ENCODE data around the gene SUV39H2.

The SUV39H2 gene

DNA sequence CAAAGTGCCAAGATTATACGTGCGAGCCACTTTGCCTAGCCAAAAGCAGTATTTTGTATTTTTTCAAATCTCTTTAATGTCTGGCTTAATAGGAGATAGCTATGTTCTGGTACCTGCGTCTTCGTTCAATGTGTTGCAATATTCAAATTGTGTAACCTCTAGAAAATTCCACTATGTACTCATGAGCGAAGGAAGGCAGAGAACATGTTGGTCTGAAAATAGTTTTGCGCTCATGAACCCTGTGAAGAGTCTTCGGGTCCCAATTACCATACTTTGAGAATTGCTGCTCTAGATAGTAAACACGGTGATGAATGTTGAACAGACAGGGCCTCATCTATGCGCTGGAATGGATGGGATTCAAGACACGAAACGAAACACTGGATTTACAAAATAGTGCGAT is 2.7 kb upstream of the SUV39H2 start:
- no peak for DNase-seq (ENCODE audit: low spot score)
- peaks cover 18% of the 10 kb centered on the region for H3K36me3 ChIP-seq (ENCODE audit: low read depth)
- ATAC-seq (ENCODE audit: low read depth), result no peak
- H3K27ac ChIP-seq (ENCODE audit: poor library complexity, severe bottlenecking), result no peak overlapping the region
- peaks cover 22% of the 10 kb centered on the region for H3K4me1 ChIP-seq (ENCODE audit: insufficient read depth, poor library complexity, severe bottlenecking)
- H3K27me3 ChIP-seq (ENCODE audit: insufficient read depth, poor library complexity, severe bottlenecking), result no peaks in the 10 kb centered on the region
- no peak overlapping the region for H3K4me3 ChIP-seq (ENCODE audit: severe bottlenecking)
- no peaks in the 10 kb centered on the region for H3K9me3 ChIP-seq (ENCODE audit: severe bottlenecking)
- TF ChIP-seq, protein P1, sequence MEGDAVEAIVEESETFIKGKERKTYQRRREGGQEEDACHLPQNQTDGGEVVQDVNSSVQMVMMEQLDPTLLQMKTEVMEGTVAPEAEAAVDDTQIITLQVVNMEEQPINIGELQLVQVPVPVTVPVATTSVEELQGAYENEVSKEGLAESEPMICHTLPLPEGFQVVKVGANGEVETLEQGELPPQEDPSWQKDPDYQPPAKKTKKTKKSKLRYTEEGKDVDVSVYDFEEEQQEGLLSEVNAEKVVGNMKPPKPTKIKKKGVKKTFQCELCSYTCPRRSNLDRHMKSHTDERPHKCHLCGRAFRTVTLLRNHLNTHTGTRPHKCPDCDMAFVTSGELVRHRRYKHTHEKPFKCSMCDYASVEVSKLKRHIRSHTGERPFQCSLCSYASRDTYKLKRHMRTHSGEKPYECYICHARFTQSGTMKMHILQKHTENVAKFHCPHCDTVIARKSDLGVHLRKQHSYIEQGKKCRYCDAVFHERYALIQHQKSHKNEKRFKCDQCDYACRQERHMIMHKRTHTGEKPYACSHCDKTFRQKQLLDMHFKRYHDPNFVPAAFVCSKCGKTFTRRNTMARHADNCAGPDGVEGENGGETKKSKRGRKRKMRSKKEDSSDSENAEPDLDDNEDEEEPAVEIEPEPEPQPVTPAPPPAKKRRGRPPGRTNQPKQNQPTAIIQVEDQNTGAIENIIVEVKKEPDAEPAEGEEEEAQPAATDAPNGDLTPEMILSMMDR (IDR thresholded peaks at IDR 0.05; ENCODE audit: poor library complexity, severe bottlenecking), result no peak

DNA sequence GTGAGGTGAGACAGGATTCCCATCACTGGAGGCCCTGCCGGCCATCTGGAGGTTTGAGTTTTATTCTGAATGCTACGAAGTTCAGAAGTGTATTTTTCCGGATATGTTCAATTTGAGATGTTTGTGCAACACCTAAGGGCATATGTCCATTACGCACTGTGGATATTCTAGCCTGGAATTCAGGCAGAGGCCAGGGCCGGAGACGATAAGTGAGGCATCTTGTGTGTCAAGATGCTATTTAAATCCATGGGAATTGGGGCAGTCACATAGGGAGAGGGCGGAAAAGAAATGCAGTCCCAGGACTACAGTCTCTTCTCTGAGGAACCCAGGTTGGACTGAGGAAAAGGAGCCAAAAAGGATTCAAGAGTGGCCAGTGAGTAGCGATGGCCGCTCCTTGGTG is 1.9 kb upstream of the SUV39H2 start:
- Histone ChIP-seq H3K27ac (ENCODE audit: poor library complexity, severe bottlenecking) (peak overlapping the region; percentile 77), H3K4me3 (ENCODE audit: severe bottlenecking) (peak overlapping the region; percentile 72), H3K36me3 (ENCODE audit: low read depth) (peaks cover 17% of the 10 kb centered on the region), H3K9me3 (ENCODE audit: severe bottlenecking) (no peaks in the 10 kb centered on the region), H3K4me1 (ENCODE audit: insufficient read depth, poor library complexity, severe bottlenecking) (peaks cover 23% of the 10 kb centered on the region), H3K27me3 (ENCODE audit: insufficient read depth, poor library complexity, severe bottlenecking) (no peaks in the 10 kb centered on the region)
- no peak for ATAC-seq (ENCODE audit: low read depth)
- no peak for DNase-seq (ENCODE audit: low spot score)
- TF ChIP-seq, protein P1 (IDR thresholded peaks at IDR 0.05; ENCODE audit: poor library complexity, severe bottlenecking), result no peak

DNA sequence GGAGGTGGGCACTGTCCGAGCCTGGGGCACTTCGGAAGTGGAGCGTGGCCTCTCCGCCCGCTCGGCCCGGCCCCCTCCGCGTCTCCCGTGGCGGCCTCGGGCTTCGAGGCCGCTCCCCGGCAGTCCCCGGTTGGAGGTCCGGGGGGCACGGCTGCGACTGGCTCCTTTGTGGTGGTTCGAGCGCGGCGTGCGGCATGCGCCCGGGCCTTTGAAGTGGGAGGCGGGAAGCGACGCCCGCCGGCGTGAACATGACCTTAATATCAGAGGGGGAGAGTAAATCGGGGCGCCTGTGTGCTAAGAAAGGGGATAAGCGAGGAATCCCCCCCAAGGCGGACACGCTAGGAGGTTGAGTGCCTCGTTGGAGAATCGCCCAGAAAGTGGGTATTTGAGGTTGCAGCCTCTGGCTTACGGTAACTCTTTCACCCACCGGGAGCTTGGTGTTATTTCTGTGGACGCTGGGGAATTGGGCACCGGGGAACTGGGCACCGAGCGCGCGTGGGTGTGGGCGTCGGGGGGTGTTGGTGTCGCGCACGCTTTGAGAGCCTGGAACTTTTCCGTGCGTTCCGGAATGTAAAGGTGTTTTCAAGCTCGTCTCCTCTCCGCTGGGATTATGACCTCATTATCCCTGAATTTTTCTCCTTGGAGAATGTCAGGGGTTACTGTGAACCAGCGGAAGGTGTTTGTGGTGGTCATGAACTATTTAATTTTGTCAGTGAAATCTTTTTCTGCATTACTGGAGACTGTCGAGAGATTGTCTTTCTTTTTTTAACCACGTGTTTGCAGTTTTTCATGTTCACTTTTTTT is 660 bp downstream of the SUV39H2 start:
- Histone ChIP-seq H3K4me3 (ENCODE audit: severe bottlenecking) (peak overlapping the region; percentile 72), H3K36me3 (ENCODE audit: low read depth) (peaks cover 21% of the 10 kb centered on the region), H3K4me1 (ENCODE audit: insufficient read depth, poor library complexity, severe bottlenecking) (peaks cover 15% of the 10 kb centered on the region), H3K27ac (ENCODE audit: poor library complexity, severe bottlenecking) (peak overlapping the region; percentile 77), H3K27me3 (ENCODE audit: insufficient read depth, poor library complexity, severe bottlenecking) (no peaks in the 10 kb centered on the region), H3K9me3 (ENCODE audit: severe bottlenecking) (no peaks in the 10 kb centered on the region)
- DNase-seq (ENCODE audit: low spot score), result no peak
- no peak for ATAC-seq (ENCODE audit: low read depth)
- TF ChIP-seq, protein P1 (IDR thresholded peaks at IDR 0.05; ENCODE audit: poor library complexity, severe bottlenecking), result no peak

DNA sequence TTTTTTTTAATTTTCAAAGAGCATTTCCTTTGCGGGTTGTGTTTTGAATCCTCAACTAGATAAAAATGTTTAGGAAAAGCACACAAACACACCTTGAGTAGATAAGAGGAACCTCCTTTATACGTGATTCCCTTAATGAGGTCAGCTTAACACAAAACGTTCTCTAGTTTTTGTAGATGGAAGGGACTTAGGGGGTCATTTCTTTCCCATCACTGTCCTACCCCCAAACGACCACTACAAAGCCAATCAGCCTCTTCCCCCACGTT is 1.2 kb downstream of the SUV39H2 start:
- TF ChIP-seq, protein P1 (IDR thresholded peaks at IDR 0.05; ENCODE audit: poor library complexity, severe bottlenecking), result no peak
- no peaks in the 10 kb centered on the region for H3K9me3 ChIP-seq (ENCODE audit: severe bottlenecking)
- H3K4me3 ChIP-seq (ENCODE audit: severe bottlenecking), result peak overlapping the region; percentile 72
- DNase-seq (ENCODE audit: low spot score) (no peak), ATAC-seq (ENCODE audit: low read depth) (no peak)
- H3K27ac ChIP-seq (ENCODE audit: poor library complexity, severe bottlenecking), result peak overlapping the region; percentile 77
- H3K36me3 ChIP-seq (ENCODE audit: low read depth), result peaks cover 26% of the 10 kb centered on the region
- H3K27me3 ChIP-seq (ENCODE audit: insufficient read depth, poor library complexity, severe bottlenecking), result no peaks in the 10 kb centered on the region
- H3K4me1 ChIP-seq (ENCODE audit: insufficient read depth, poor library complexity, severe bottlenecking), result peaks cover 15% of the 10 kb centered on the region

DNA sequence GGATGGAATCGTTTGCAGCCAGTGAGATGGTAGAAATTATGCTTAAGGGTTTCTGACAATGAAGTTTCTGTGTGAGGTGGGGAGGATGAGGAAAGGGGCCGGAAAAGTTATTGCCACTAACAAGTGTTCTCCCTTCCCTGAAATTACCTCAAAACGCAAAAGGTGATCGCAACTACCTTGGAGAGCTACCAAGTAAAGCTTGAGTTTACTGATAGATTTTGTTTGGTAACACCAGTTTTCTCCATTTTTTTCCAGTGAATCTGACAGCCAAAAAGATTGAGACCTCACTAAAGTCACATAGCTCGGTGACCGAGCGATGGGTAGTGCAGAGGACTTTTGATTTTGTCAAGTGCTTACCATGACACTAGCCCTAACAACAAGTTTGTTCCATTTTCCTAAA is 1.6 kb downstream of the SUV39H2 start:
- H3K27me3 ChIP-seq (ENCODE audit: insufficient read depth, poor library complexity, severe bottlenecking), result no peaks in the 10 kb centered on the region
- H3K4me1 ChIP-seq (ENCODE audit: insufficient read depth, poor library complexity, severe bottlenecking), result peaks cover 15% of the 10 kb centered on the region
- peaks cover 30% of the 10 kb centered on the region for H3K36me3 ChIP-seq (ENCODE audit: low read depth)
- H3K27ac ChIP-seq (ENCODE audit: poor library complexity, severe bottlenecking), result peak overlapping the region; percentile 77
- H3K4me3 ChIP-seq (ENCODE audit: severe bottlenecking), result peak overlapping the region; percentile 72
- DNase-seq (ENCODE audit: low spot score) (no peak), ATAC-seq (ENCODE audit: low read depth) (no peak)
- H3K9me3 ChIP-seq (ENCODE audit: severe bottlenecking), result no peaks in the 10 kb centered on the region
- TF ChIP-seq, protein P1 (IDR thresholded peaks at IDR 0.05; ENCODE audit: poor library complexity, severe bottlenecking), result no peak
